Stimulated activated CD4-positive, alpha-beta T cell treated with anti-CD3 and anti-CD28 coated beads, TNF-alpha, amount 100 ng/mL, for 48 hours (primary cell): ENCODE results near the gene CDH4.

Experiments
- DNase-seq, 3 donors: peaks; one replicate each; pipeline ENCODE4 v3.0.0-alpha.2; 2020; ENCODE audit warnings: low read depth in 3 of 3

Gene CDH4

DNA sequence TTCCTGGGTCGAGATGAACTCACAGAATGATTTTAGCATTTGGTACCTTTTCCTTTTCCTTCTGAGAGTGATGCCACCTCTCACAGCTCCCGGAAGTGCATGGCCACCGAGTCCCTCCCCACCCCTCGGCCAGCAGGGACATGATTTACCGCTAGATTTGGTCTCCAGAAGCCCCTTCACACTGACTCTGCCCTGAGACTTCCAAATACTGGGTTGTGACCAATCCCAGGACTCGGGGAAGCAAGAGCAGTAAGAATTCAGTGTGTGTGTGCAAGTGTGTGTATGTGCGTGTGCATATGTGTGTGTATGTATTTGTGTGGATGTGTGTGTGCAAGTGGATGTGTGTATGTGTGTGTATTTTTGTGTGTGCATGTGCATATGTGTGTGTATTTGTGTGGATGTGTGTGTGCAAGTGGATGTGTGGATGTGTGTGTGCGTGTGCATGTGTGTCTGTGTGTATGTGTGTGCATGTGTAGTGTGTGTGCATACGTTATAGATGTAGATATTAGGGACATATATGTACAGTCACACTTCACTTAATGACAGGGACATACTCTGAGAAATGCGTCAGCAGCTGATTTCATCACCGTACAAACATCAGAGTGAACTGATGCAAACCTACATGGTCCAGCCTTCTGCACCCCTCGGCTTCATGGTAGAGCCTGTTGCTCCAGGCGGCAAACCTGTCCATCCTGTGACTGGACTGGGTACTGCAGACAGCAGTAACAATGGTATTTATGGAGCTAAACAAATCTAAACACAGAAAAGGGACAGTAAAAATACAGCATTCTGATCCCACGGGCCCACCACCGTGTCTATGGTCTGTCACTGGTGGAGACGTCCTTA lies 439.2 kb downstream of the CDH4 start:
- no peak for DNase-seq

DNA sequence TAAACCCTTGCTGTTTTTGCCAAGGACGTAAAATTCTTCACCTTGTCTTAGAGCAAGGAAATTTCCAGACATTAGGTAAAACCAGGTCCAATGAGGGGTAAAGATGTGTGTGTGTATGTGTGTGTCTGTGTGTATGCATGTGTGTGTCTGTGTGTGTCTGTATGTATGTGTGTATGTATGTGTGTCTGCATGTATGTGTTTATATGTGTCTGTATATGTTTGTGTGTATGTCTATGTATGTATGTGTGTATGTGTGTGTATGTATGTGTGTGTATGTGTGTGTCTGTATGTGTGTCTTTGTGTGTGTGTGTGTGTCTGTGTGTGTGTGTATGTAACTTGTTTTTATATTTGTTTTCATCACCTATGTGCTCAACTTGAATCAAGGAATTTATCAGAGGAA lies 439.9 kb downstream of the CDH4 start:
- no peak for DNase-seq

DNA sequence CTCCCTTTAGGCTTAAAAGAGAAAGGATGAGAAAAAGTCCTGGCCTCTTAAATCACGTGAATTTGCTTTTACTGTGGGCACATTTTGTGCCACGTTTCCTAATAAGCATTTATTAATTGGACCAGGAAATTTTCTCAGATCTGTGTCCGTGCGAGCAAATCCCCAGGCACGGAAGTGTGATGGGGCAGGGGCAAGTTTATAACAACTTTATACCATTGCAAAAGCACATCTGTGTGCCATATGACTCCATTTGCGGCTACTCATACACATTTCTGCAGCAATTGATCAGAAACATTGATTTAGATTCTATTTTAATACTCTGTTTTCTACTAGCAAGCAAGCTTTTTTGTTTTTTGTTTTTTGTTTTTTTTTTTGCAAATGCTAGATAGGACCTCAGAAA lies 440.4 kb downstream of the CDH4 start:
- no peak for DNase-seq

DNA sequence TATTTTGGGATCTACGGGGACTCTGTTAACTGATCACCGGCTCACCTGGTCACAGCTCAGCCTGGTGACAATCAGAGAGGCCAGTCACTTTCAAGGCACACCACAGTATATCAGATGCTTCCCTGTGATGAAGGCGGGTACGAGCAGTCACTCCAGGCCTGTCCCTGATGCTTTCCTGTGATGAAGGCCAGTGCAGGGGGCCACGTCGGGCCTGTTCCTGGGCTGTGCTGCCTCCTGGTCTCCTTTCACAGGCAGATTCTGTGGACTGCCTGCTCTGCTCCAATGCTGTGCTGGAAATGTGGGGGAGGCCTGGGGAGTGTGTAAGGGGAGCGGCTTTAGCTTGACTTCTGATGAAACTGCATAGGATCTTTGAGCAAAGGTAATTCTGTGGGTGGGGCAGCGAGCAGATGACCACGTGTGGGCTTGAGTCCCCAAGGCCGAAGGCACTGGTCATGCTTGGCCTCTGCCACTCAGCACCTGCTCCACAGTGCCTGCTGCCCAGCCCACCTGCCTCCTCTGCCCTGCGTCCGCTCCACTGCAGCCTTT lies 441.1 kb downstream of the CDH4 start:
- DNase-seq, result no peak

DNA sequence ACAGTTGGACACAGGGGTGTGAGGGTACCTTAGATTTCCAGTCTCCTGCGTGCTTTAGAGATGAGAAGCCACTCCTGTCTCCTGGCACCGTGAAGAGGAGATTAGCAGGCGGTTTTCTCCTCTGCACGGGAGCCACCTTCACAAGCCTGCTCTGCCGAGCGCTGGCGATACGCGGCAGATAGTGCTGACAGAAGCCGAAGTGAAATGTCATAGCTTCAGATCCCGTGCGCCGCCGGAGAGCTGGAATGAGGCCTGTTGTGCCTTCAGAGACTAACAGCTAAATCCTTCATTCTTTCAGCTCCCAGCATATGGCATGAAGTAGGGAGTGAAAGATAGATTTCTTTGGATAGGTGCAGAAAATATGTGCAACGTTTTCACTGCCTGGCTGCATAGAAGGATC lies 442.6 kb downstream of the CDH4 start:
- DNase-seq, result no peak

DNA sequence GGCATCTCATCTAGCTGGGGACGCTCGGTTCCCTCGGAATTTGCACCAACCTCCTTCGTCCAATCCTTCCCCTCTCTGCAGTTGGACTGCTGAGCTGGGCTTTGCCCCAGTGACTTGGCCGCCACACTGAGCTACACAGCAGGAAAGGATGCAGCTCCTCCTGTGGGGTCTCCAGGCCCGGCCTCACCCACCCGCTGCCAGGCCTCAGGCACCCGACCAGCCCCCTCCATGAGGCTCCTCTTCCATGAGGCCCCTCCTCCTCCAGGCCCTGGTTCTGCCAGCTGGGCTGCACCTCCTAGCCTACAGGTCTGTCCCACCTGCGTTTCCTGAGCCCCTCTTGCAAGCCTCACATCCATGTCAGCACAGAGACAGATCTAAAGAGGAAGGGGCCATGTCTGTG lies 443.7 kb downstream of the CDH4 start:
- DNase-seq, result no peak

DNA sequence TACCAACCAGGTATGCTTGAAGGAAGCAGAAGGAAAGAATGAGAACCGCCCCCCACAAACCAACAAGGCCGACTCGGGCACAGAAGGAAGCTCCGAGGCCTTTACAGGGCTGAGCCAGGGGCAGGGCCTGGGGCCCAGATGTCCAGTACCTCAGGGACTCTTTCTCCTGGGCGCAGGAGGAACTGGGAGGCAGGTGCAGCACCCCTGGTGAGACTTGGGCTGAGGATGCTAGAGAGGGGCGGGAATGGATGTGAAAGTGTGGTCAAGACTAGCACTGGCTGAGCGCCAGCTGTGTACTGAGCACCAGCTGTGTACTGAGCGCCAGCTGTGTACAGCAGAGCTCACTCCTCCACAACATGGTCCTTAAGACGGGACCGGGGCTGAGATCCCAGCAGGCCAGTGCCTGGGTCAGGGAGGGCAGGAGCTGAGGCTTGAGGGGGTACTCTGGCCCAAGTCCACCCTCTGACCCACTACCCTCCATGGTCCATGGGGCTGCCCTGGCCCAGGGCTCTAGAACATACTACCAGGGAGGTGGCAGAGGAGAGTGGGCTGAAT lies 444.2 kb downstream of the CDH4 start:
- no peak for DNase-seq

DNA sequence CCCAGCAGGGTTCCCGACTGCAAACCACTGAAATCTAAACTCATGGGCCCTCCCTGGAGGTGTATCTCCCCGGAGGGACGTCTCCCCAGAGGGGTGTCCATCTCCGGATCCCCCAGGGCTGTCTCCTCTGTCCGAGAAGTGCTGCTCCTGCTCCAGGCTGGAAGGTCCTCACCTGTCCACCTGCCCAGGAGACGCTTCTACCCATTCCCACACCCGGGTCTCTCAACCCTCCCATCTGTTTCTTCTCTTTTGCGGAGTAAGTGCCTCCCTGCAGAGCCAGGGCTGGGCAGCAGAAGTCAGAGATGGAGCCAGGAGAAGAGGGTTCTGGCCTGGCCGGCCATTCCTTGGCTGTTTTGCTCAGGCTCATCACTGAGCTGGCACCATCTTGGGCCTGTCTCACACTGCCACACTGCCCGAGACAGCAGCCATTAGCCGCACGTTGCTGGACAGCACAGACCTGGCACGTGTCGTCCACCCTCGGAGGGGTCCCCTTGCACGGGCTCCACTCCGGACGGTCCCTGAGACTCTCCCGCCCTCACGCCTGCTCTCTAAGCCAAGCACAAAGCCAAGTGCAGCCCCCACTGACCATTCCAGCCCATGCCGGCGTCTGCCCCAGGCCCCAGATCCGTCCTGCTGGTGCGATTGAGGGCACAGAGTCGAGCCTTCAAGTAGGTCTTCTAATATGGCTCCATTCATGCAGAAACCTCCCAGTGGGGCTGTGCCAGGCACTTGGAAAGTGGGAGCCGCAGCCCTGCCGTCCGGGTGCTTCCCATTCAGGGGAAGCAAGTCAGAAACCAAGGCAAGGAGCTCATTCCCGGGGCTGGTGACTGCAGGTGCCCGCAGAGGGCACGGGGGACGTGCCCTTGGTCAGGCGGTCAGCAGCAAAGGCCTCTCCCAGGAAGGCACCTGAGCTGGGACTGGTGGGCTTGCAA lies 445.9 kb downstream of the CDH4 start:
- DNase-seq, result no peak

DNA sequence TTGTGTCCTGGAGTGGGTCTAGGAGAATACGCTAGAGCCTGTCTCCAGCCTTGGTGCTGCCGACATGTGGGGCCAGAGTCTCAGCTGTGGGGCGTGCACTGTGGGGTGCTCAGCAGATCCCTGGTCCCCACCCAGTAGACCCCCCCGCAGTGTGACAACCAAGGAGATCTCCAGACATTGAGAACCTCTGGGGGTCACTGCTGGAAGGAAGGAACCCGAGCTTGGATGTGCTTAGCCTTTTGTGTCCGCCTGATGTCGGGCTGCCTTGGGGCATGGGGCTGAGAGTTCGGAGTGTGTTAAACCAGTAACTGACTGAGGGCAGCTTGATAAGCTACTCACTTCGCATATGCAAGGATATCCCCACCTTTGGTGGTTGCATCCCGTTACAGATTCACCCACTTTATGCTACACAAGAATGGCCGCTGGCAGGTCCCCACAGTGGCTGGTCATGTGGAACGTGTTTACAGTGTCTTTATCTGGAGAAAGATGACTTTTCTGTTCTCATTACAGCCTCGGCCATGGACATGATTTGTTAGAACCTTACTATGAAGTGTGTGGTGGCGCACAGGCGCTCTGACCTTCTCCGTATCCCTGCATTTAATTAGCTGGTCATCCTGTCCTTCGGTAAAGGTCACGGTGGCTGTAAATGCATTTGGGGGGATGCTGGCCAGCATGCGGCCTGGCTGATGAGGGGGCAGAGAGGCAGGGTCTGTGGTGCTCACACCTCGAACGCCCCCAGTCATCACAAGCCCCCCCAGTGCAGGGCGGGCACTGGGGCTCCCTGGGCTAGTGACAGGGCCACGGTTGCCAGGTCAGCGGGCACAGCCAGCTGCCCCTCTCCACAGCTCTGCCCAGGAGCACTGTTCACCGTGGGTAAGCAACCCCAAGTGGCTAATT lies 446.8 kb downstream of the CDH4 start:
- no peak for DNase-seq

DNA sequence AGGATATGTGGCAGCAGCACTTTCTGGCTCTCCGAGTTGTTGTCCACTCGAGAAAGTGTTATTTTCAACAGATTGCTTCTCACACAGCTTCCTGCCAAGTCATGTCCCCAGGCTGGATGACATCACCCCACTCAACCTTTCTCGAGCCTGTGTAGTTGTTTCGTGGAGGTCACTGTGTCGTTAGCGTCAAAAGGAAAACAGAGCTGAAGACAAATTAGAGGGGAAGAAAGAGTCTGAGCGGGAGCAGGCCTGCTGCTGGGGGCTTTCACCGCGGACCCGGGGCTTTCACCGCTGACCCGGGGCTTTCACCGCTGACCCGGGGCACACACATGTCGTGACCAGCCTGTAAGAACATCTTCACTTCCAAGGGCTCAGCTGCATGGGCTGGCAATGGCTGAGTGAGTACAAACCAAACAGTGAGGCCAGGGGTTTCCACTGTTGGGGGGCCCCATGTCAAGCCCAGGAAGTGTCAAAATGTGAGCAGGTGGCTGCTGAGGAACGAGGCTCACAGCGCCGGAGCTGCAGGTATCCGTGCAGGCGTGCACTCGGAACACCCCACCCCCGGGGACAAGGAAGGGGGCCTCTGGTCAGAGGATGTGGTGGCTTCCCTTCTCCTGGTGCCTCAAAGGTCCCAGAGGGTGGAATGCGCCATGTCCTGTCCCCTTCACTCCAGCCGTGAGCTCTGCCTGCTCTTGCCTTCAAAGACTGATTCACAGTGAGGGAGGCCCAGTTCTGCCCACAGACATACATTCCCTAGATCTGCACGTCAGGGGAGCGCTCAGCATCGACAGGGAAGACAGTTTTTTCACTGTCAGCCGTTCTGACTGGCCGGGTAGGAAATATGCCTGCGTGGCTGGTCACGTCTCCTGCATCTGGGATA lies 447.7 kb downstream of the CDH4 start:
- no peak for DNase-seq

DNA sequence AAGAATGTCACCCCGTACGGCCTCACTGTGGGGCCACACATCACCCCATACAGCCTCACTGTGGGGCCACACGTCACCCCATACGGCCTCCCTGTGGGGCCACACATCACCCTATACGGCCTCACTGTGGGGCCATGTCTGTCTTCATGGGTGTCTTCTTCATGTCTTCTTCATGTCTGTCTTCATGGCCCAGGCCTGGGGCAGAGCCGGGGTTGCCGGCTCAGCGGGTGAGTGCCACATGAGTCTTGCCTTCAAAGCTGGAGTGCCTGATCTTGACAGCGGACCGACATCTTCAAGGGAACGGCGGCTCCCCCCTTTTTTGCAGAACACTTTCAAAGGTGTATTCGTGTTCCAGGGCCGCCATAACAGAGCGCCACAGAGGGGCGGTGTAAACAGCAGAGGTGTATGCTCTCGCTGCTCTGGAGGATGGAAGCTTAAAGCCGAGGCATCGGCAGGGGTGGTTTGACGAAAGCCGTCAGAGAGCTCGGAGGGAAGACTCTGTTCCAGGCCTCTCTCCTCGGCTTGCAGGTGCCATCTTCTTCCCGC lies 448.6 kb downstream of the CDH4 start:
- DNase-seq, result no peak

DNA sequence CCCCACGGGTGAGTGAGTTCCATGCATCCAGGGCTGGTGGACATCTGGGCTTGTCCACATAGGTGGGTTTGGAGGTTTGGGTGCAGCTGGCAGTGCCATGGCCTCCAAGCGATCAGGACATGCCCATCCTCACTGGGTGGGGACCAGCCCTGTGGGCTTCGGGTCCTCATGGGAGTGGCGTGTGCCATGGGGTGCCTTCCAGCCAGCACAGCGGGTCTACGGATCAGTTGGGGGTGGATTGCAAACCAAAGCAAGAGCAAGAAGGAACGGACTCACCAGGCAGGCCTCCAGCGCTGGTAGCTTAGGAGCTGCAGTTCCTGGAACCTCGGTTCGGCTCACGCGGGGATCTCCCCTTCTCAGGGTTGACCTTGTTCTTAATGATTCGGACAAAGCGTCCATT lies 449.3 kb downstream of the CDH4 start:
- DNase-seq, result no peak

DNA sequence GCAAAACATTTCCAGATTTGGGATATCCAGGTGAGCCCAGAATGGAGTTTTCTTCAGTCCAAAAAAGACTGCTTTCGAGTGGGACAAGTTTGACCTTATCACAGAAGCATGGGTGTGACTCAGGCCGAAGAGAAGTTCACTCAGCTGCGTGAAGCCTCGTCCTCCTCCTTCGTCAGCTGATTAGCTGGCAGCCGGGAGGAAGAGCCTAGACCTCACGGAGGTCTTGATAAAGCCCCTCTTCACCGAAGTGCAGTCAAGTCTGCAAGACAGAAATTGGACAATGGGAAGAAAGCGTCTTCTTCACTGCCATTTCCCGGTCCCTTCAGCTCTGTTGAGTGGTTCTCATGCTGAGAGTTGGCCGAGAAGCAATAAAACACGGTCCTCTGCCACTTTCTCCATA lies 449.7 kb downstream of the CDH4 start:
- DNase-seq, result no peak

DNA sequence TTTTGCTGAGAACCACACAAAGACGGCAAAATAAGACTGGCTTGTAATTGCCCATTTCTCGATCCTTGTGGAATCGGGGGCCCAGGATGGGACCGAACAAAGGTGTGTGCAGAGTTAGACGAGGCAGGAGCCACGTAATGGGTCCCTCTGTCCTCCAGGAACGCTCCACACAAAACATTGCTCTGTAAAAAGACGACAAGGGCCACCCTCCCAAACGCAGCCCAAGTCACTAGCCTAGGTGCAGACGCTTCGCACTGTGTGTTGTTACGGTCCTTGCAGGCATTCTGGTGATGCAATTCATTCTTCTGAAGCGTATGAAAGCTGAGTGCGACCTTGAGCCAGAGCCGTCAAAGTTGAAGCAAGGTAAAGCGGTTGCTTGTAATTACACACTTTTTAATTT lies 450.2 kb downstream of the CDH4 start:
- DNase-seq, result no peak

DNA sequence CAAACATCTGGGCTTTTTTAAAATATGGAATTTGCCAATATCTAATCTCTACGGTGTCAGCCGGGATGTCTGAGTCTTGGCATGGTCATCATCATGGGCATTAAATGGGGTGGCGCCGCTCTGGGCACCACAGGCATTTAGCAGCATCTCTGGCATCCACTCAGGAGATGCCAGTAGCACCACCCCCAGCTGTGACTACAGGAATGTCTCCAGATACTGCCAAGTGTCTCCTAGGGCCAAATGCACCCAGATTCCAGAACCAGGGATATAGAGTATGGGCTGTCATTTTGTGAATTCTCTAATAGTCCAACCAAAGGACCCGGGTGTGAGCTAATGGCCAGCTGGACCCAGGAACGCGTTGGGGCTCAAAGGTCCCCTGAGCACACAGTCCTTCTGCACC lies 452.6 kb downstream of the CDH4 start:
- no peak for DNase-seq

DNA sequence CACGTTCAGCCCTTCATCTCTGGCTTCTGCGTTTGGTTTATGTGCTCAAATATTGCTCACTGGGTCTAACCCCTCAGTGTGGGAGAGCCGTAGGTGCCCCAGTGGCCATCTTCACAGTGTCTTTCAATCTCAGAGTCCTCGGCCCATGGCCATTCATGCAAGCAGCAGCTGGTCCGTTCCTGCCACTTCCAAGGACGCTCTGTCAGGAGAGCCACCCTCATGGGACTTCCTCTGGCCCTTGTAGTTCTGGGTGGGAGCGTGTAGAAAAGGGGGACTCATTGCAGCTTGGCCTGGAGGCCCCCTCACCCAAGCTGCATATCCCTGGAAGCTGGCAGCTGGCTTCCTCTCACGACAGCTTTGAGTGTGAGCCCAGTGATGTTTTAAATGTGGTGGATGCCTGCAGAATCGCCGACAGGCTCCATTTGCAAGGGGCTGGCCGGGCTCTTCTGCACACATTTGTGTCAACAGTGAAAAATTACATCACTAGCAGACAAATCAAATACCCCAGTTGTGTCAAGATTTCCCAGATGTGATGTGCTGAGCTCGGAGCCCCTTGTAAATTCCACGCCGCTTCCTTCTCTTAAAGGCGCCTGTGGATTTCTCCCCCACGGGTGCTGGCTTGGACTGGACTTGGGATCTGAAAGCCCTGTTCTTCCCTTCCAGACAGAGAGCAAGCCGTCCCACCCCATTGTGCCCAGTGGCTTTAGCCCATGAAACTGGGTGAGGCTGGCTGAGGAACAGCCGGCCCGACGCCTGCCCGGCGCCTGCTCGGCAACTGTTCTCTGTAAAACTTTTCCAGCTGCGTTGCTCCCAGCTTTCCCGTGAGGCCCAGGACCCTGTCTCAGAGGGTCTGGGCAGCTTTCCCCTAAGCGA lies 453.6 kb downstream of the CDH4 start:
- DNase-seq, result no peak

DNA sequence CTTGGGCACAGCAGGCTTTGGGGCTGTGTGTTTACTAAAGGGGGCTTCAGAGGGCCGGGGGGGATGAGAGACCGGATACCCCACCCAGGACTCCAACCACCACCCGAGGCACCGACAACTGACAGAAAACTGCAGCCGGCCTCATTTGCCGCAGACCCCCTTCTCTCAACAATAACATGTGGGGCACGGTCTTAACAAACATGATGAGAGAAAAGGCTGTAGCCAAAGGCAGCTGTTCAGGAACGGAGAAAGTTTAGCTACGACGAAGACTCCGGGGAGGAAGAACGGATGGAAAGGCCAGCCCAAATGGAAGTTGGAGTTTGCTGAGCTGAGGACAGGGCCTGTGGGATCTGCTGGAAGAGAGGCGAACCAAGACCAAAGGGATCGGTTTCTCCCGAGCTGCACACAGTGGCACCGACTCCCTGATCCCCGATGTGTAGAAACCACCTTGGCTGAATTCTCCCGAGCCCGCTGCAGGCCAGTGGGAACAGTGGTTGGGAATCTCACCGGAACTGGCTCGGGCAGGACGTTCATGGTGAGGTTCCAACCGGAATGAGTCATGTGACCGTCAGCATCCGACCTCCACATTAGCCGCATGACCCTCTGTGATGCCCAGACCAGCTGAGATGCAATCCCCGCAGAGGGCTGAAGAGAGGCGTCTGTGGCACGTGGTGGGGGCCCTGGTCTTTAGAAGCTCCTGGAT lies 454.3 kb downstream of the CDH4 start:
- DNase-seq, result no peak

DNA sequence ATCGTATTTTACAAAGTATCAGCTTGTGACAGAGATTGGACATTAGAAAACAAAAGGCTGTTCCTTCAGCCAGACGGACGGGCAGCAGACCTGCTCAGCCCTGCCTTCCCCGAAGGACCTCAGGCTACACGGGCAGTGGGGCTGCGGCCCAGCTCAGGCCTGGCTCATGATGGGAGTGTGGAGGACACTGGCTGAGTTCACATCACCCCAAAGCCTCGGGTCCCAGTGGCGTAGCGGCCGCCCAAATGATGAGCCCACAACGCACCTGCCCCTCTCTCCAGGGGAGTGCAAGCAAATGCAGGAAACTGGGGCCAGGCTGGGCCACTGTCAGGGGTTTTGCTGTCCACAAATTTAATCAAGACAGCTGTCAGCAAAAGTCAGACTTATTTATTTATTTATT lies 456.8 kb downstream of the CDH4 start:
- no peak for DNase-seq
